ENCODE data around the gene TCEAL1. TPM values are rescaled to one million over a fixed set of nuclear protein-coding genes. Genes with fewer than 3 reads are reported as not detected.
"Not testable (repeated sequence)": the region's sequence is repeated elsewhere in the genome, so short reads cannot be mapped to it uniquely, and the experiment has no call there.

TCEAL1 gene
- total RNA-seq, 3 donors from 2014 or later (not counting 1 experiment from before 2014, with no cell fraction given) = 6.4 to 7.1 (median 6.7) TPM

DNA sequence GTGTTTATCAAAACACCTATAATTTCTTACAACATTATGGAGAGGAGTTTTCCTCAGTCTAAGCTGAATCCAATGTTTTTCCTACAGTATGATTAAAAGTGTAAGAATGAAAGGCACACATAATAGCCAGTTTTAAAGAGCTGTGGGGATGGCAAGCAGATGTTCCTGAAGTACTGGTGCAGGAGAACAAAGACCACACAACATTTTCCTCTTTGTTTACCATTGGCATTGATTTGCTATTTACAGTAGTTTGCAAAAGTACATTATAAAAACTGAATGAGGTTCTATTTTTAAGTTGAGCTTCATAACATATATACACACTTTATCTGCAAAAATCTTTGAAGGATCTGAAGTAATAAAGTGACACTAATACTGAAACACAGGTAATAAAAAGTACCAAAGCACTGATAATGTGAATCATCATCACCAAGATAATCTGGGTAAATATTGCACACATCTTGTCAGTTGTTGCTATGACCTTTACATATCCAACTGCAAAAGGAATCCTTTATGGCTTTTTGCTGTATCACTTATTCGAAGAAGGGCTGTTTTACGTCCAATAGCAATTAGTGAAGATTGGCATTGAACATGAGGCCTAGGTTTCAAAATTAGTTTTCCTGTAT is 22.5 kb downstream of the TCEAL1 start:
- Mint-ChIP-seq H3K4me1 (peaks cover 4% of the 10 kb centered on the region in 2 donors), H3K4me3 (no peak overlapping the region), H3K27me3 (ENCODE audit: low read depth in 2 of 2) (peaks cover 7 to 33% of the 10 kb centered on the region in 2 donors), H3K27ac (no peak overlapping the region), H3K9me3 (no peaks in the 10 kb centered on the region), H3K36me3 (no peaks in the 10 kb centered on the region)
- no CpG with 5 or more reads among the region's 2 CpGs for WGBS (ENCODE audit: insufficient coverage)
- TF ChIP-seq, protein P1, sequence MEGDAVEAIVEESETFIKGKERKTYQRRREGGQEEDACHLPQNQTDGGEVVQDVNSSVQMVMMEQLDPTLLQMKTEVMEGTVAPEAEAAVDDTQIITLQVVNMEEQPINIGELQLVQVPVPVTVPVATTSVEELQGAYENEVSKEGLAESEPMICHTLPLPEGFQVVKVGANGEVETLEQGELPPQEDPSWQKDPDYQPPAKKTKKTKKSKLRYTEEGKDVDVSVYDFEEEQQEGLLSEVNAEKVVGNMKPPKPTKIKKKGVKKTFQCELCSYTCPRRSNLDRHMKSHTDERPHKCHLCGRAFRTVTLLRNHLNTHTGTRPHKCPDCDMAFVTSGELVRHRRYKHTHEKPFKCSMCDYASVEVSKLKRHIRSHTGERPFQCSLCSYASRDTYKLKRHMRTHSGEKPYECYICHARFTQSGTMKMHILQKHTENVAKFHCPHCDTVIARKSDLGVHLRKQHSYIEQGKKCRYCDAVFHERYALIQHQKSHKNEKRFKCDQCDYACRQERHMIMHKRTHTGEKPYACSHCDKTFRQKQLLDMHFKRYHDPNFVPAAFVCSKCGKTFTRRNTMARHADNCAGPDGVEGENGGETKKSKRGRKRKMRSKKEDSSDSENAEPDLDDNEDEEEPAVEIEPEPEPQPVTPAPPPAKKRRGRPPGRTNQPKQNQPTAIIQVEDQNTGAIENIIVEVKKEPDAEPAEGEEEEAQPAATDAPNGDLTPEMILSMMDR (IDR thresholded peaks at IDR 0.05) = no peak
- Histone ChIP-seq H3K27ac (ENCODE audit: low read length) (no peak overlapping the region), H3K27me3 (ENCODE audit: control insufficient read depth, insufficient read depth, low read length) (no peaks in the 10 kb centered on the region), H3K4me3 (ENCODE audit: low read length) (no peak overlapping the region), H3K9me3 (ENCODE audit: control insufficient read depth, insufficient read depth, low read length) (no peaks in the 10 kb centered on the region), H3K36me3 (ENCODE audit: control insufficient read depth, insufficient read depth, low read length) (no peaks in the 10 kb centered on the region), H3K4me1 (ENCODE audit: control insufficient read depth, insufficient read depth, low read length) (no peaks in the 10 kb centered on the region)
- intact Hi-C loops (cut with micrococcal nuclease) = no loop called here
- no peak for DNase-seq
- no peak for ATAC-seq

DNA sequence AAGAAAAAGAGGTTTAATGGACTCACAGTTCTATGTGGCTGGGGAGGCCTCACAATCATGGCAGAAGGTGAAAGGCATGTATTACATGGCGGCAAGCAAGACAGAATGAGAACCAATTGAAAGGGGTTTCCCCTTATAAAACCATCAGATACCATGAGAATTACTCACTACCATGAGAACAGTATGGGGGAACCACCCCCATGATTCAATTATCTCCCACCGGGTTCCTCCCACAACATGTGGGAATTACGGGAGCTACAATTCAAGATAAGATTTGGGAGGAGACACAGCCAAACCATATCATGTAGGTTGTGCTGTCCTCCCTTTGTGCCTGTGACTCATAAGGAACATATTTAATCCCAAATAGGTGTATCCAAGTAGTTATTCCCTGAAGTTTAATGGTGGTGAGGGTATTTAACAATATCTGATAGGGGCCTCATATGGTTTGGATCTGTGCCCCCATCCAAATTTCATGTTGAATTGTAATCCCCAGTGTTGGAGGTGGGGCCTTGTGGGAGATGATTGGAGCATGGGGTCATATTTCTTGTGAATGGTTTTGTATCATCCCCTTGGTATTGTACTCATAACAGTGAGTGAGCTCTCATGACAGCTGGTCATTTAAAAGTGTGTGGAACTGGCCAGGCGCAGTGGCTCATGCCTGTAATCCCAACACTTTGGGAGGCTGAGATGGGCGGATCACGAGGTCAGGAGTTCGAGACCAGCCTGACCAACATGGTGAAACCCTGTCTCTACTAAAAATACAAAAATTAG is 26.6 kb downstream of the TCEAL1 start:
- H3K27ac Mint-ChIP-seq; intact Hi-C loops (cut with micrococcal nuclease); ATAC-seq; H3K36me3 Mint-ChIP-seq; H3K4me1 Mint-ChIP-seq; H3K4me3 Mint-ChIP-seq; H3K4me3 ChIP-seq (ENCODE audit: low read length); H3K27me3 ChIP-seq (ENCODE audit: control insufficient read depth, insufficient read depth, low read length); H3K27ac ChIP-seq (ENCODE audit: low read length); H3K9me3 Mint-ChIP-seq; H3K4me1 ChIP-seq (ENCODE audit: control insufficient read depth, insufficient read depth, low read length); DNase-seq; H3K9me3 ChIP-seq (ENCODE audit: control insufficient read depth, insufficient read depth, low read length); H3K36me3 ChIP-seq (ENCODE audit: control insufficient read depth, insufficient read depth, low read length): not testable (repeated sequence)
- WGBS (ENCODE audit: insufficient coverage) = 92% methylated on average over 3 of the region's 7 CpGs
- H3K27me3 Mint-ChIP-seq (ENCODE audit: low read depth in 2 of 2) = peaks cover 6 to 25% of the 10 kb centered on the region in 2 donors

DNA sequence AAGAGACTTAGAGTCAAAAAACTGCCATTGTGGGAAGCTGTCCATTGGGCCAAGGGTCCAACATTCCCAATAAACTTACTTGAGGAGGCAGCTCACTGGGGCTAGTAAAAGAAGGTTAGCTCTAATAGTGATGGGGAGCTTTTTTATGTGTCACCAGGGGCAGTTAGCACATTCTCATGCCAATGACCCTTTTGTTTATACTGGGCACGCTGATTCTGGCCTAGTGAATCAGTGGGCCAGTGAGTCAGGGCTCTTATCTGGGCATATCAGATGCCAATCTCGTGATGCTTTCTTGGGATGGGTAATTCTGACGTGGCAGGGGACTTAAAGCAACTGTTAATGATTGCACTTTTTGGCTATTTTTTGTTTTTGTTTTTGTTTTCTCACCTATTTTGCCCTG is 27.8 kb downstream of the TCEAL1 start:
- no peaks in the 10 kb centered on the region for H3K9me3 ChIP-seq (ENCODE audit: control insufficient read depth, insufficient read depth, low read length)
- H3K36me3 Mint-ChIP-seq = no peaks in the 10 kb centered on the region
- H3K27ac Mint-ChIP-seq = no peak overlapping the region
- peaks cover 6 to 26% of the 10 kb centered on the region in 2 donors for H3K27me3 Mint-ChIP-seq (ENCODE audit: low read depth in 2 of 2)
- H3K27ac ChIP-seq (ENCODE audit: low read length) = no peak overlapping the region
- intact Hi-C loops (cut with micrococcal nuclease) = no loop called here
- H3K27me3 ChIP-seq (ENCODE audit: control insufficient read depth, insufficient read depth, low read length) = no peaks in the 10 kb centered on the region
- peaks cover 5% of the 10 kb centered on the region in 2 donors for H3K4me1 Mint-ChIP-seq
- H3K4me3 ChIP-seq (ENCODE audit: low read length) = no peak overlapping the region
- 74% methylated on average over 3 of the region's 3 CpGs for WGBS (ENCODE audit: insufficient coverage)
- TF ChIP-seq, protein P1 (IDR thresholded peaks at IDR 0.05) = no peak
- DNase-seq (no peak), ATAC-seq (no peak)
- no peak overlapping the region for H3K4me3 Mint-ChIP-seq
- H3K4me1 ChIP-seq (ENCODE audit: control insufficient read depth, insufficient read depth, low read length) = no peaks in the 10 kb centered on the region
- H3K9me3 Mint-ChIP-seq = no peaks in the 10 kb centered on the region
- no peaks in the 10 kb centered on the region for H3K36me3 ChIP-seq (ENCODE audit: control insufficient read depth, insufficient read depth, low read length)

DNA sequence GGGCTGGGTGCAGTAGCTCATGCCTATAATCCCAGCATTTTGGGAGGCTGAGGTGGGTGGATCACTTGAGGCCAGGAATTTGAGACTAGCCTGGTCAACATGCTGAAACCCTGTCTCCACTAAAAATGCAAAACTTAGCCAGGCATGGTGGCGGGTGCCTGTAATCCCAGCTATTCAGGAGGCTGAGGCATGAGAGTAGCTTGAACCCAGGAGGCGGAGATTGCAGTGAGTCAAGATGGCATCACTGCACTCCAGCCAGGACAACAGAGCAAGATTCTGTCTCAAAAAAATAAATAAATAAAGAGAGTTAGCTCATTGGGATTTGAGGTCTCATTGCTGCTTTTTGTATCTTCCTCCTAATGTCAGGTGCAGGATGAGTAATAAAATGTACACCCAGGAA is 28.3 kb downstream of the TCEAL1 start:
- DNase-seq; H3K36me3 Mint-ChIP-seq; intact Hi-C loops (cut with micrococcal nuclease); H3K27ac ChIP-seq (ENCODE audit: low read length); H3K4me3 Mint-ChIP-seq; H3K4me1 ChIP-seq (ENCODE audit: control insufficient read depth, insufficient read depth, low read length); H3K36me3 ChIP-seq (ENCODE audit: control insufficient read depth, insufficient read depth, low read length); H3K27me3 ChIP-seq (ENCODE audit: control insufficient read depth, insufficient read depth, low read length); H3K9me3 Mint-ChIP-seq; H3K4me1 Mint-ChIP-seq; ATAC-seq; H3K4me3 ChIP-seq (ENCODE audit: low read length); H3K9me3 ChIP-seq (ENCODE audit: control insufficient read depth, insufficient read depth, low read length); H3K27ac Mint-ChIP-seq: not testable (repeated sequence)
- H3K27me3 Mint-ChIP-seq (ENCODE audit: low read depth in 2 of 2) = peaks cover 6 to 31% of the 10 kb centered on the region in 2 donors
- WGBS (ENCODE audit: insufficient coverage) = 96% methylated on average over 2 of the region's 2 CpGs

Data from natural killer cell (primary cell).